Smooth muscle cell of the brain vasculature (primary cell): Measurements from ENCODE around the gene INCA1.
"Not testable (repeated sequence)": the region's sequence is repeated elsewhere in the genome, so short reads cannot be mapped to it uniquely, and the experiment has no call there.

Experiments used
- DNase-seq: peaks from one replicate; pipeline ENCODE4 v3.0.0-alpha.2; 2012; ENCODE audit warnings: low read depth, low spot score

The INCA1 gene

GRCh38 chr17:4997302-4998026 lies at the start of gene INCA1, which contains the start of gene KIF1C:
Gene INCA1, minus strand, starts transcription at chr17:4997522. Its CDS starts 3,085 bp downstream, at chr17:4994437.
Gene KIF1C, plus strand, starts transcription at chr17:4997950. Its CDS starts 2,297 bp downstream, at chr17:5000247.
- peak; percentile 50 for DNase-seq

DNA sequence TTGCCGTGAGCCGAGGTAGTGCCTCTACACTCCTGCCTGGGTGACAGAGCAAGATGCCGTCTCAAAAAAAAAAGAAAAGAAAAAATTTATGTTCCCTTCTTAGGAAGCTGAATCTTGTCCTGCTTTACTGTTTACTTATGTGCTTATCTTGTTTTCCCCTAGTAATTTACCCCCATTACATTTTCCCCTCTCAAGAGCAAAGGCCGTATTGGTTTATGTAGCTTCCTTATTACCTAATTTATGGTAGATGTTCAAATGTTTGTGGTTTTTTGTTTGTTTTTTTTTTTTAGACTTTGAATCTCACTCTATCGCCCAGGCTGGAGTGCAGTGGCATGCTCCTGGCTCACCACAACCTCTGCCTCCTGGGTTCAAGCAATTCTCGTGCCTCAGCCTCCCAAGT lies 48.2 kb upstream of the INCA1 start:
- no peak for DNase-seq

DNA sequence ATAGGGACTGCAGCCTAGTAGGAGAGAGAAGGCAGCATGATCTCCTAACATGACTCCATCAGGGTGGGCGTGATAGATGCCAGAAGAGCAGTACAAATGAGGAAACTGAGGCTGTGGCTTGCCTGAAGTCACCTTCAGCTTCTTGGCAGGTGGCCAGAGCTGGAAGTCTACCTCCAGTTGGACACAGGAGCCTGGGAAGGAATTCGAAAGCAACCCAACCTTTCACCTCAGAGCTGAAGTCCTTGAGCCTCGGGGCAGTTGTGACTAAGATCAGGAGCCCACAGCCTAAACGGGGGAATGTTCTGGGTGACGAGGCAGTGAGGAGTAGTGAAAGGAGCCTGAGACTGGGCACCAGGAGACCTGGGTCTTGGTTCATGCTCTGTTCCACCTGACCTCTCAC lies 47.3 kb upstream of the INCA1 start:
- DNase-seq: no peak

GRCh38 chr17:5043524-5043923 lies 46.2 kb upstream of the INCA1 start:
- no peak for DNase-seq

DNA sequence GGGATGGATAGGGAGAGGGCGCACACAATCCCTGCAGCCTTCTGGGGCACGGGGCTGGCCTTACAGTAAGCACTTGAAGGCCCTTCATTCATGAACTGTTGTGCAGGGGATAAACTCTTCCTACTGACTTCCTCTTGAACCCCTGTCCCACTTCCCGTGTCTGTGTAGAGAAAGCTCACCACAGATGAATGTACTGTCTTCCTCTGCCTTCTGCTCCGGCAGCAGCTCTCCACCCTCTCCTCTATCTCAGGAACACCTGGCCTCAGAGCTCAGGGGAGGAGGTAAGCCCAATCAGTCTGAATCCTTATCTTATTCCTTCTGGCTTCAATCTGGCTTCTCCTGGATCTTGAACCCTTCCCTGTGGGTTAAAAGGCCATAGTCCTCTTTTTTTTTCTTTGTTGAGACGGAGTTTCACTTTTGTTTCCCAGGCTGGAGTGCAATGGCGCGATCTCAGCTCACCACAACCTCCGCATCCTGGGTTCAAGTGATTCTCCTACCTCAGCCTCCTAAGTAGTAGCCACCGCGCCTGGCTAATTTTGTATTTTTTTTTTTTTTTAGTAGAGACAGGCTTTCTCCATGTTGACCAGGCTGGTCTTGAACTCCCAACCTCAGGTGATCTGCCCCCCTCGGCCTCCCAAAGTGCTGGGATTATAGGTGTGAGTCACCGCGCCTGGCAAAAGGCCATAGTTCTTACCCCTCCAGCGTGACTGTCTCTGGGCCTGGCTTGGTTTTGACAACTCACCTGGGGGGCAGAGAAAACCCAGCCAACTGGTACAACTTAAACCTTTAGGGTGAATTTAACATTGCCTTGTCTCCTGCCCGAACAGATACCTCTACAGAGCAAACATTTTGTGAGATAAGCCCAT lies 45.1 kb upstream of the INCA1 start:
- no peak for DNase-seq

DNA sequence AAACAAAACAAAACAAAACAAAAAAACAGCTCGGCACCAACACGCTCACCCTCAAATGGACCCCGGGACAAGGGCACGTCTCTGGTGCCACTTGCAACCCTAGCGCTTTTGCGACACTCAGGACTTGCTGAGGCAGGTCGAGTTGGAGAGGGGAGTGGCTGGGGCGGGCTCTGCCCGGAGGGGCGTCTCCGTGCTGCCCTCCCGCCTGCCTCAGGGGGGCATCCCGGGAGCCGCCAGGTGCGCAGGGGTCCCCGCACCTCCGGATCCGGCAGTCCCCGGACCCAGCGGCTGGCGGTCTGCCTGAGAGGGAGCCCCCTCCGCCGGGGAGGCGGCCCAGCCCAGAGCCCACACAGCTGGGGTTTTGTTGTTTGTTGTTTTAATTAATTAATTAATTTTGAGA lies 38.0 kb upstream of the INCA1 start, which contains the start of gene SLC52A1:
Gene SLC52A1 (minus strand): TSS at position 112 of the 400 bp plus-strand sequence. CDS start 820 bp downstream, outside the sequence.
- DNase-seq: no peak

DNA sequence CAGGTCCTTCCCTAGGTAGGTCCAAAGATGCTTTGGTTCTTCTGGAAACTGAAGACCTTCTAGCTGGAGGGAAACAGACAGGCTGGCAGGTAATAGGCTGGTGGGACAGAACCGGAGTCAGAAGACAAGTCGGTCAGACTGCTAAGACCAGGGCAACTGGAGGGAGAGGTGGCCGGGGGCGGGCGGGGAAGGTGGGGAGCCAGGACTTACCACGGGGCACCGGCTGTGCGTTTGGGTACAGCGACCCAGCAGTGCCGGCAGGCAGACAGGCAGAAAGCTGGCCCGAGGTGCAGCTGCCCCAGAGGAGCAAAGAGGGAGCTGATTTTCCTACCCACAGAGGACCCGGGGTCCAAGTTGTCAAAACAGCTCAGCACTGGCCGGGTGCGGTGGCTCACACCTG lies 37.3 kb upstream of the INCA1 start:
- no peak for DNase-seq

DNA sequence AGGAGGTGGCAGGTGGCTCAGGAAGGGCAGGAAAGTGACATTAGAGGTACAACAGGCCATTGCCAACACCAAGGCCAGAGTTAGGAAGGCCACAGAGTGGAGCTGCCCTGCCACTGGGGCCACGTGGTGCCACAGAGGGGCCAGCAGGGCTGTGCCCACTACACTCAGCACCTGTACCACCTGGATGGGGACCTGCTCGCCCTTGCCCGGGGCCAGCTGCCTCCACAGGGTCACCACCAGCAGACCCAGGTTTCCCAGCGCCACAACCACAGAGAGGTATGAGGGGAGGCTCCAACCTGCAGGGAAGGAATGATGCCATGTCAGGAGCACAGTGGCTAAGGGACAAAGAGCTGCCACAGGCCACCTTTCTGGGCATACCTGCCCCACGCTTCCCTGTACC lies 36.7 kb upstream of the INCA1 start:
- no peak for DNase-seq

DNA sequence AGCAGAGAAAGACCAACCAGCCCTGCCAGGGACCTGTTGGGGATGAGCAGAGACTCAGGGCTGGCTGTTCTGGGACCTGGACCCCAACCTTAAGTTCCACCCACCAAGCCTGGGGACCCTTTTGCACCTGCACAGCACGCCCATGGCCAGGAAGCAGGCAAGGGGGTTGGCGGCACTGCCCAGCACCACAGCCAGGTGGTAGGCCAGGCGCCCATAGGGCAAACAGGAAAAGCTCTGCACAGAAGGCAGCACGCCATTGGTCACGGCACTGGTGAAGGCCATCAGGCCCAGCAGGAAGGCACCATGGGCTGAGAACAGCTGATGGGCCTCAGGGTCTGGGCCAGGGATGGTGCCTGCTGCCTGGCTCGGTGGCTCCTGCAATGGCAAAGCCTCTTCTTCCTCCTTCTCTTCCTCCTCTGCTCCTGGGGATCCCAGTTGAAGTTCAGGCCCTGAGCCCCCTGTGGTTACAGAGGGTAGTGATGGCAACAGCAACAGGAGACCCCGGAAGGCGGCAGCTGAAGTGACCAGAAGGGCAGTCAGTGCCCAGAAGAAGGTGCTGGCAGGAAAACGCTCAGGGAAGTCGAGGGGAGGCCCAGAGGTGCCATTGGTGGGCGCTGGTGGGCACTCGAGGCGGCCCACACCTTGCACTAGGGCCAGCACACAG lies 36.2 kb upstream of the INCA1 start:
- no peak for DNase-seq

DNA sequence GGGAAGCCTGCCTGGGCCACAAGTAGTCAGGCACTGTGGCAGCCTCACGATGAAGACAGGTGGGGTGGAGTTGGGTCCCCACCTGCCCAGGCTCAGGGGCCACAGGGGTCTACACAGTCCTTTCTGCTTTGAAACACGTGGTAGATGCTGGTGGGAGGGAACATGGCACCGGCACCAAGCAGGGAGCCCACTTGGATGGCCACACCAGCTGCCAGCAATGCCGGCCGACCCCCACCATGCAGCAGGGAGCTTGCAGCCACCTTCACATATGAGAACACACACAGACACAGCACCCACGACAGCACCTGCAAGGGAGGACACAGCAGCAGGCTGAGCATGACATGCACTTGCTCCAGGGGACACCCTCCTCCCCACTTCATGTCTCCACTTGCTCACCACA lies 35.5 kb upstream of the INCA1 start:
- DNase-seq: no peak

DNA sequence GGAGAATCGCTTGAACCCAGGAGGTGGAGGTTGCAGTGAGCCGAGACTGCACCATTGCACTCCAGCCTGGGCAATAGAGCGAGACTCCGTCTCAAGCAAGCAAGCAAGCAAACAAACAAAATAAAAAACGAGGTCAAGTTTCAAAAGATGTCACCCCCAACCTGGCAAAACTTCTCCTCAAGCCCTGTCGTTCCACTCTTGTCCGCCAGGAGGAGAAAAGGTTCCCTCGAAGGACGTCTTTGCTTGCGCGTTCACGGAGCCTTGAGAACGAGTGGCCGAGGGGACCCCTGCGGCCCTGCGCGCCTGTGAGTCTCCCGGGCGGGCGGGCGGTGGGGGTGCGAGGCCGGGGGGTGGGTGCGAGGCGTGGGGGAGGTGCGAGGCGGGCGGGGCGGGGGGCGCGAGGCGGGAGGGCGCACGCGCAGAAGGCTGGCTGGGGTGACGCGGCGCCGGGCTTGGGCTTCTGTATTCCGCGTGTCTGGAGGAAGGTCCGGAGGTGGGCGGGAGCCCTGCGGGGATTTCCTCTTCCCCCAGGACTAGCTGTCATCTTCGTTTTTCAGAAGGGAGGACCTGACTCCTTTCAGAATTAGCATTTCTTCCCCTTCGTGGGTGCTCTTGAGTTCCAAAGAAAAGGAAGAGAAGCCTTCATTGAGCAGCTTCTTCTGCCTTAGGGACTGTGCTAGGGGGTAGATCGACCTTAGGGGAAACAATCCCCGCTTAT lies 34.2 kb upstream of the INCA1 start:
- peak; percentile 39 for DNase-seq

DNA sequence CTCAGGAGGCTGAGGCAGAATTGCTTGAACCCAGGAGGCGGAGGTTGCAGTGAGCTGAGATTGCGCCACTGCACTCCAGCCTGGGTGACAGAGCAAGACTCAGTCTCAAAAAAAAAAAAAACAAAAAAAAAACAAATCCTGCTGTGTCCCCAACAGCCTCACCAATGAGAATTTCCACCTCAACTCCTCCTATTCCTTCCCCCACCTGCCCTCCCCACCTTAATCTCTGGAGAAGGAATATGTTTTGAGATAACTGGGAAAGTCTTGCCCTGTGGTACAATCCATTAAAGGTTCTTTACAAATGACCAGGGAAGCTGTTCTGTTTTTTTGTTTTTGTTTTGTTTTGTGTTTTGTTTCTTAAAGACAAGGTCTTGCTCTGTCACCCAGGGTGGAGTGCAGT lies 32.8 kb upstream of the INCA1 start:
- not testable (repeated sequence) for DNase-seq

- no peak for DNase-seq
Observed at GRCh38 chr17:5027916-5028315, 30.6 kb upstream of the INCA1 start.

DNA sequence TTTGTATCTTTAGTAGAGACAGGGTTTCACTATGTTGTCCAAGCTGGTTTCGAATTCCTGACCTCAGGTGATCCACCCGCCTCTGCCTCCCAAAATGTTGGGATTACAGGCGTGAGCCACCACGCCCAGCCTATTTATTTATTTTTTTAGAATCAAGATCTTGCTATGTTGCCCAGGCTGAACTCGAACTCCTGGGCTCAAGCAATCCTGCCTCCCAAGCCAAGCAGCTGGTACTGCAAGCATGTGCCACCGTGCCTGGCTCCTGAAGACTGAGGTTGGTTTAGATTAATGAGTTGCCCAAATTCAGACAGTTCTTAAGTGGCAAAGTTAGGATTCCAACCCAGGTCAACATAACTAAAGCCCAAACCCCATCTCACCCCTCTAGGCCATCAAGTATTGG lies 30.0 kb upstream of the INCA1 start:
- no peak for DNase-seq

GRCh38 chr17:5024604-5025003 lies 27.3 kb upstream of the INCA1 start:
- DNase-seq: no peak

DNA sequence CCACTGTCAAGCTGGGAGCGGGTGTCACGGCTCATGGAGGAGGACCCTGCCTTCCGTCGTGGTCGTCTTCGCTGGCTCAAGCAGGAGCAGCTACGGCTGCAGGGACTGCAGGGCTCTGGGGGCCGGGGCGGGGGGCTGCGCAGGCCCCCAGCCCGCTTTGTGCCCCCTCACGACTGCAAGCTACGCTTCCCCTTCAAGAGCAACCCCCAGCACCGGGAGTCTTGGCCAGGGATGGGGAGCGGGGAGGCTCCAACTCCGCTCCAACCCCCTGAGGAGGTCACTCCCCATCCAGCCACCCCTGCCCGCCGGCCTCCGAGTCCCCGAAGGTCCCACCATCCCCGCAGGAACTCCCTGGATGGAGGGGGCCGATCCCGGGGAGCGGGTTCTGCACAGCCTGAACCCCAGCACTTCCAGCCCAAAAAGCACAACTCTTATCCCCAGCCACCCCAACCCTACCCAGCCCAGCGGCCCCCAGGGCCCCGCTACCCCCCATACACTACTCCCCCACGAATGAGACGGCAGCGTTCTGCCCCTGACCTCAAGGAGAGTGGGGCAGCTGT lies 26.3 kb upstream of the INCA1 start:
- DNase-seq: no peak

DNA sequence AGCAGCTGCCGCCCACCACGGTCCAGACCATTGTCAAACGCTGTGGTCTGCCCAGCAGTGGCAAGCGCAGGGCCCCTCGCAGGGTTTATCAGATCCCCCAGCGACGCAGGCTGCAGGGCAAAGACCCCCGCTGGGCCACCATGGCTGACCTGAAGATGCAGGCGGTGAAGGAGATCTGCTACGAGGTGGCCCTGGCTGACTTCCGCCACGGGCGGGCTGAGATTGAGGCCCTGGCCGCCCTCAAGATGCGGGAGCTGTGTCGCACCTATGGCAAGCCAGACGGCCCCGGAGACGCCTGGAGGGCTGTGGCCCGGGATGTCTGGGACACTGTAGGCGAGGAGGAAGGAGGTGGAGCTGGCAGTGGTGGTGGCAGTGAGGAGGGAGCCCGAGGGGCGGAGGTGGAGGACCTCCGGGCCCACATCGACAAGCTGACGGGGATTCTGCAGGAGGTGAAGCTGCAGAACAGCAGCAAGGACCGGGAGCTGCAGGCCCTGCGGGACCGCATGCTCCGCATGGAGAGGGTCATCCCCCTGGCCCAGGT lies 24.9 kb upstream of the INCA1 start:
- no peak for DNase-seq

DNA sequence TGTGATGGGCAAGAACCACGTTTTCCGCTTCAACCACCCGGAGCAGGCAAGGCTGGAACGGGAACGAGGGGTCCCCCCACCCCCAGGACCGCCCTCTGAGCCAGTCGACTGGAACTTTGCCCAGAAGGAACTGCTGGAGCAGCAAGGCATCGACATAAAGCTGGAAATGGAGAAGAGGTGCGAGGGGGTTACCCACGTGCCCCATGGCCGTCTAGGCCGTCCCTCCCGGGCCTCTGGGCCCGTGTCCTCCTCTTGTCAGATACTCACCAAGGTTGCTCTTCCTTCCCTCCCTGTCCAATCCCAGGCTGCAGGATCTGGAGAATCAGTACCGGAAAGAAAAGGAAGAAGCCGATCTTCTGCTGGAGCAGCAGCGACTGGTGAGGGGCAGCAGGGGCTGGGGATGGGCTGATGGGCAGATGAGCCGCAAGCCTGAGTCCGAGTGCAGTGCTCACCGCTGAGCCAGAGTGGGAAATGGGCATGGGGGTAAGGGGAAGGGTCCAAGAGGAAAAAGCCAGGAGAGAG lies 23.2 kb upstream of the INCA1 start:
- DNase-seq: no peak

- DNase-seq: no peak
Observed at GRCh38 chr17:5019475-5019956, 22.2 kb upstream of the INCA1 start.

GRCh38 chr17:5014357-5014756 lies 17.0 kb upstream of the INCA1 start:
- no peak for DNase-seq

- no peak for DNase-seq
Observed at GRCh38 chr17:5011928-5012327, 14.6 kb upstream of the INCA1 start.
